Measurements from ENCODE around the gene TOR4A.
"Not testable (repeated sequence)": the region's sequence is repeated elsewhere in the genome, so short reads cannot be mapped to it uniquely, and the experiment has no call there.

DNA sequence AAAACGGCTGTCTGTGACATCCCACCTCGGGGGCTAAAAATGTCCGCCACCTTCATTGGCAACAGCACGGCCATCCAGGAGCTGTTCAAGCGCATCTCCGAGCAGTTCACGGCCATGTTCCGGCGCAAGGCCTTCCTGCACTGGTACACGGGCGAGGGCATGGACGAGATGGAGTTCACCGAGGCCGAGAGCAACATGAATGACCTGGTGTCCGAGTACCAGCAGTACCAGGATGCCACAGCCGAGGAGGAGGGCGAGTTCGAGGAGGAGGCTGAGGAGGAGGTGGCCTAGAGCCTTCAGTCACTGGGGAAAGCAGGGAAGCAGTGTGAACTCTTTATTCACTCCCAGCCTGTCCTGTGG lies 34.3 kb upstream of the TOR4A start:
- TF ChIP-seq, protein P1, sequence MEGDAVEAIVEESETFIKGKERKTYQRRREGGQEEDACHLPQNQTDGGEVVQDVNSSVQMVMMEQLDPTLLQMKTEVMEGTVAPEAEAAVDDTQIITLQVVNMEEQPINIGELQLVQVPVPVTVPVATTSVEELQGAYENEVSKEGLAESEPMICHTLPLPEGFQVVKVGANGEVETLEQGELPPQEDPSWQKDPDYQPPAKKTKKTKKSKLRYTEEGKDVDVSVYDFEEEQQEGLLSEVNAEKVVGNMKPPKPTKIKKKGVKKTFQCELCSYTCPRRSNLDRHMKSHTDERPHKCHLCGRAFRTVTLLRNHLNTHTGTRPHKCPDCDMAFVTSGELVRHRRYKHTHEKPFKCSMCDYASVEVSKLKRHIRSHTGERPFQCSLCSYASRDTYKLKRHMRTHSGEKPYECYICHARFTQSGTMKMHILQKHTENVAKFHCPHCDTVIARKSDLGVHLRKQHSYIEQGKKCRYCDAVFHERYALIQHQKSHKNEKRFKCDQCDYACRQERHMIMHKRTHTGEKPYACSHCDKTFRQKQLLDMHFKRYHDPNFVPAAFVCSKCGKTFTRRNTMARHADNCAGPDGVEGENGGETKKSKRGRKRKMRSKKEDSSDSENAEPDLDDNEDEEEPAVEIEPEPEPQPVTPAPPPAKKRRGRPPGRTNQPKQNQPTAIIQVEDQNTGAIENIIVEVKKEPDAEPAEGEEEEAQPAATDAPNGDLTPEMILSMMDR (IDR thresholded peaks at IDR 0.05): not testable (repeated sequence)
- TF ChIP-seq TCF7L2, POLR2AphosphoS5 (IDR thresholded peaks at IDR 0.05; ENCODE audit: low read depth, low read length): not testable (repeated sequence)
